Heart right ventricle (tissue), 16 donors: ENCODE measurements around the gene KCNV2. TPM values are rescaled to one million over a fixed set of nuclear protein-coding genes. Genes with fewer than 3 reads are reported as not detected.
A peak's percentile ranks its signal among the peaks of the same experiment; 100 is the strongest.

Experiments used
- ATAC-seq, 8 donors: fragments of 200-7000 bp; cut with Tn5 transposase; one replicate each; pipeline ENCODE4 v1.9.1; 2020; ENCODE audit warnings: mild to moderate bottlenecking in 8 of 8, moderate library complexity in 8 of 8, moderate number of reproducible peaks in 1 of 8
- DNase-seq, 2 donors: peaks; one replicate each; pipeline ENCODE4 v3.0.0-alpha.2; 2020
- H3K27ac ChIP-seq, 10 donors: fragments of 200-600 bp; sonication (generic) in 2 of 10; one replicate each; pipeline versions ENCODE4 v1.5.0 to v1.8.0; 2020 to 2022; ENCODE audit warnings: mild to moderate bottlenecking in 3 of 10
- H3K27me3 ChIP-seq, 7 donors: fragments of 200-600 bp; one replicate each; pipeline ENCODE4 v1.8.0; 2021 to 2022; ENCODE audit warnings: mild to moderate bottlenecking in 2 of 7
- H3K36me3 ChIP-seq, 9 donors: fragments of 200-600 bp; sonication (generic) in 1 of 9; one replicate each; pipeline versions ENCODE4 v1.5.0 to v1.8.0; 2020 to 2022; ENCODE audit warnings: mild to moderate bottlenecking in 2 of 9
- H3K4me1 ChIP-seq, 9 donors: fragments of 200-600 bp; sonication (generic) in 1 of 9; one replicate each; pipeline versions ENCODE4 v1.5.0 to v1.8.0; 2020 to 2022; ENCODE audit warnings: mild to moderate bottlenecking in 4 of 9
- H3K4me3 ChIP-seq, 10 donors: fragments of 200-600 bp; sonication (generic) in 2 of 10; one replicate each; pipeline versions ENCODE4 v1.5.0 to v1.8.0; 2020 to 2022; ENCODE audit warnings: mild to moderate bottlenecking in 7 of 10, moderate library complexity in 2 of 10
- H3K9me3 ChIP-seq, 11 donors: fragments of 200-600 bp in 10 of 11; sonication (generic) in 2 of 11; one replicate each; pipeline versions ENCODE4 v1.5.0 to v1.8.0; 2013 to 2022; ENCODE audit warnings: mild to moderate bottlenecking in 2 of 11, control low read depth in 1 of 11, moderate library complexity in 1 of 11
- WGBS, 2 donors: extraction: QIAGEN DNeasy Blood & Tissue Kit; methylation state at CpG; one replicate each; pipeline ENCODE4 v1.1.7; 2013; ENCODE audit warnings: inconsistent platforms in 1 of 2; 5-methylcytosine and 5-hydroxymethylcytosine counted together
- intact Hi-C, 10 donors: fragments of 100-400 bp; cut with DNase I; formaldehyde crosslinking; loops; one replicate each; pipeline versions ENCODE4 v1.11.1 to v1.14.2; 2022
- polyA plus RNA-seq, 2 donors: library from polyadenylated mRNA; stranded (reverse); fragments of 200-250 nt; gene quantifications; one replicate each; pipeline ENCODE4 v1.2.3, GENCODE V29; 2013
- total RNA-seq, 10 donors: library from RNA; stranded (reverse); fragmentation: NEBNext Ultra II Directional in 3 of 10; extraction: Animal tissue kit (Norgen Biotek cat#: 25700) in 3 of 10; gene quantifications; one replicate each; pipeline versions ENCODE4 v1.2.1 to v1.2.4, GENCODE V29; 2021 to 2023
- TF ChIP-seq, protein P1 (sequence below), 9 donors: fragments of 200-600 bp; sonication (generic) in 2 of 9; IDR thresholded peaks; one replicate each; pipeline versions ENCODE4 v1.5.0 to v1.8.0; 2021 to 2022; ENCODE audit warnings: antibody characterized with exemption in 9 of 9, mild to moderate bottlenecking in 5 of 9, moderate library complexity in 1 of 9
- donor health status: Arrhythmogenic right ventricular cardiomyopathy.
- donor health status: ischemic (EF 13 %, LVEDD 7.1; RV severe dilation, severe dysfunction).
- donor health status: healthy with polysubstance abuse.
- donor health status: DM: no; HTN: yes; CAD: no.
- donor health status: DM: no; HTN: no; CAD: no.
- donor health status: ischemic (EF 25% LVEDD 6.9; RV normal size, moderate dysfunction).
- donor health status: ischemic (EF 25% LVEDD 5.7; RV mildly dilated, moderate dysfunction).
- donor health status: healthy.
- donor health status: DM: yes; HTN: yes; CAD: no.
- donor health status: Ischemic cardiomyopathy.
- donor health status: ischemic (EF 35%, LVEDD 5.7; RV mildly dilated, moderate dysfunction).
- donor health status: nonischemic (EF 11% LVEDD 7.7; RV severe dilation, severe dysfunction).
- donor health status: DM: yes; HTN: yes; CAD: no.
- donor health status: PGD.
- donor health status: ischemic (EF 29% LVEDD 5.4; RV normal size, mild dysfunction).
- donor health status: nonischemic (EF 23%, LVEDD 6.1; RV moderate dilation, normal function).

The KCNV2 gene
- total and polyA plus RNA-seq, 12 donors: not detected

DNA sequence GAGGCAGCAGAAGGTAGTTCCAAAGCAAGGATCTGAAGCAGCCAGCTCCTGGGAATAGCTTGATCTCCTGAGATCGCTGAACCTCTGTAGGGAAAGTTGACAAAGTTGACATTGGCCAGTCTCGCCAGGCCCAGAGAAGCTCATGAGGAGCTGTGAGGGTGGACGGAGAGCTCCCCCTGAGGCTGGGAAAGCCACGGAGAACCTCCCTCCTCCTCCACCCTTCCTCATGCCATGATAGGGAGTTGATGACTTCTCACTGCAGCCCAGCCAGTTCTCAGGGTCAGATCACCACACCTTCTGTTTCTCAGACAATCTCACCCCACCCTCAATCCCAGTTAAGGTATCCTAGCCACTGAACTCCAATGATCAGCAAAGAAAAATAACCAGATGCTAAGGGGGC, 30.4 kb upstream of the KCNV2 start:
- DNase-seq (no peak), ATAC-seq (no peak)
- TF ChIP-seq, protein P1, sequence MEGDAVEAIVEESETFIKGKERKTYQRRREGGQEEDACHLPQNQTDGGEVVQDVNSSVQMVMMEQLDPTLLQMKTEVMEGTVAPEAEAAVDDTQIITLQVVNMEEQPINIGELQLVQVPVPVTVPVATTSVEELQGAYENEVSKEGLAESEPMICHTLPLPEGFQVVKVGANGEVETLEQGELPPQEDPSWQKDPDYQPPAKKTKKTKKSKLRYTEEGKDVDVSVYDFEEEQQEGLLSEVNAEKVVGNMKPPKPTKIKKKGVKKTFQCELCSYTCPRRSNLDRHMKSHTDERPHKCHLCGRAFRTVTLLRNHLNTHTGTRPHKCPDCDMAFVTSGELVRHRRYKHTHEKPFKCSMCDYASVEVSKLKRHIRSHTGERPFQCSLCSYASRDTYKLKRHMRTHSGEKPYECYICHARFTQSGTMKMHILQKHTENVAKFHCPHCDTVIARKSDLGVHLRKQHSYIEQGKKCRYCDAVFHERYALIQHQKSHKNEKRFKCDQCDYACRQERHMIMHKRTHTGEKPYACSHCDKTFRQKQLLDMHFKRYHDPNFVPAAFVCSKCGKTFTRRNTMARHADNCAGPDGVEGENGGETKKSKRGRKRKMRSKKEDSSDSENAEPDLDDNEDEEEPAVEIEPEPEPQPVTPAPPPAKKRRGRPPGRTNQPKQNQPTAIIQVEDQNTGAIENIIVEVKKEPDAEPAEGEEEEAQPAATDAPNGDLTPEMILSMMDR (IDR thresholded peaks at IDR 0.05): no peak
- intact Hi-C loops: no loop called here
- Histone ChIP-seq H3K27ac (no peak overlapping the region), H3K4me3 (no peak overlapping the region), H3K27me3 (no peaks in the 10 kb centered on the region), H3K4me1 (peaks cover 0 to 22% (median 8%) of the 10 kb centered on the region in 9 donors), H3K9me3 (no peaks in the 10 kb centered on the region), H3K36me3 (no peaks in the 10 kb centered on the region)
- WGBS, 2 donors: 79 to 87% methylated on average over 4 of the region's 4 CpGs

- Histone ChIP-seq H3K9me3 (no peaks in the 10 kb centered on the region), H3K27ac (peak overlapping the region in 5 of 10 donors; percentile 10 to 51 (median 24)), H3K36me3 (no peaks in the 10 kb centered on the region), H3K27me3 (no peaks in the 10 kb centered on the region), H3K4me3 (no peak overlapping the region), H3K4me1 (peaks cover 0 to 25% (median 9%) of the 10 kb centered on the region in 9 donors)
- 69 to 75% methylated on average over 3 of the region's 3 CpGs for WGBS, 2 donors
- TF ChIP-seq, protein P1 (IDR thresholded peaks at IDR 0.05): no peak
- DNase-seq: no peak
- peak in 5 of 8 donors; percentile 64 to 82 (median 70) for ATAC-seq
- intact Hi-C loops: no loop called here
Observed at GRCh38 chr9:2688636-2689035, 28.7 kb upstream of the KCNV2 start.

- intact Hi-C loops: no loop called here
- peak in 1 of 8 donors; percentile 19 for ATAC-seq
- Histone ChIP-seq H3K9me3 (no peaks in the 10 kb centered on the region), H3K4me3 (no peak overlapping the region), H3K4me1 (peaks cover 0 to 25% (median 9%) of the 10 kb centered on the region in 9 donors), H3K27ac (peak overlapping the region in 3 of 10 donors; percentile 1 to 60 (median 15)), H3K36me3 (no peaks in the 10 kb centered on the region), H3K27me3 (no peaks in the 10 kb centered on the region)
- WGBS, 2 donors: 79 to 94% methylated on average over 1 of the region's 1 CpG
- DNase-seq: no peak
- TF ChIP-seq, protein P1 (IDR thresholded peaks at IDR 0.05): no peak
Observed at GRCh38 chr9:2691212-2691611, 26.1 kb upstream of the KCNV2 start.

DNA sequence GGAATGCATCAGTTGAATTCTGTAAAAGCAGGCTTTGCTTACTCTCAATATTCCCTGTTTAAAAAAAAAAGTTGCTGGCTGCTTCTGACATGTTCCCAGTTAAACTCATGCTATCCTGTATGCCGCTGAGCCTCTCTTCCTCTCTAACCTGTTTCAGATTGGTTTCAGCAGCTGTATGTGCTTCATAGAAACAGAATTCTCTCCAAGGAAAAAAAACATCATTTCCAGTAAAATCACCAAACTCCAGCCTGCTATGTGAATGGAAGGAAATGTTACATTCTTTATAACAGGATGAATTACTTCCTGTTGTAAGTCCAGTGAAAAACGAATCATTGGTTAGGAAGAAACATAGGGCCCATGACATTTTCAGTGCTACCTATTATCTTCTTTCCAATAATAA, 25.7 kb upstream of the KCNV2 start:
- H3K27me3 ChIP-seq: no peaks in the 10 kb centered on the region
- peak in 2 of 8 donors; percentile 30 to 43 for ATAC-seq
- H3K36me3 ChIP-seq: no peaks in the 10 kb centered on the region
- TF ChIP-seq, protein P1 (IDR thresholded peaks at IDR 0.05): no peak
- H3K4me3 ChIP-seq: no peak overlapping the region
- H3K4me1 ChIP-seq: peaks cover 0 to 25% (median 9%) of the 10 kb centered on the region in 9 donors
- intact Hi-C loops: no loop called here
- no peaks in the 10 kb centered on the region for H3K9me3 ChIP-seq
- peak overlapping the region in 3 of 10 donors; percentile 1 to 60 (median 15) for H3K27ac ChIP-seq
- no peak for DNase-seq
- WGBS, 2 donors: 29 to 48% methylated on average over 2 of the region's 2 CpGs
